H9 (cell line): ENCODE results near the gene RGS6. TPM values are rescaled to one million over a fixed set of nuclear protein-coding genes. Genes with fewer than 3 reads are reported as not detected.

Source experiments
- DNase-seq: peaks from one replicate; pipeline ENCODE4 v3.0.0-alpha.2; 2017
- H2AFZ ChIP-seq: one replicate; pipeline ENCODE4 v1.6.1; 2013; ENCODE audit warnings: mild to moderate bottlenecking, low read length, control low read depth, moderate library complexity
- H2AK5ac ChIP-seq: 2 replicates; pipeline ENCODE4 v1.6.1; 2013; ENCODE audit warnings: low read length, control low read depth, mixed read lengths; ENCODE audit not compliant: insufficient read length
- H2BK120ac ChIP-seq: one replicate; pipeline ENCODE4 v1.6.1; 2013; ENCODE audit warnings: low read depth, mild to moderate bottlenecking, low read length, control low read depth, inconsistent platforms; ENCODE audit not compliant: poor library complexity, severe bottlenecking
- H2BK12ac ChIP-seq: 2 replicates; pipeline ENCODE4 v1.6.1; 2013; ENCODE audit warnings: low read length, control low read depth, mixed read lengths, low read depth; ENCODE audit not compliant: insufficient read length
- H2BK15ac ChIP-seq: 2 replicates; pipeline ENCODE4 v1.6.1; 2013; ENCODE audit warnings: low read depth, low read length, control low read depth
- H2BK20ac ChIP-seq: one replicate; pipeline ENCODE4 v1.6.1; 2013; ENCODE audit warnings: low read depth, mild to moderate bottlenecking, low read length, control low read depth, inconsistent platforms; ENCODE audit not compliant: poor library complexity, severe bottlenecking
- H2BK5ac ChIP-seq: 2 replicates; pipeline ENCODE4 v1.6.1; 2013; ENCODE audit warnings: low read length, control low read depth, mixed read lengths; ENCODE audit not compliant: insufficient read length
- H3K14ac ChIP-seq: 2 replicates; pipeline ENCODE4 v1.6.1; 2013; ENCODE audit warnings: low read length, control low read depth; ENCODE audit not compliant: insufficient read depth
- H3K18ac ChIP-seq: 2 replicates; pipeline ENCODE4 v1.6.1; 2013; ENCODE audit warnings: low read depth, mild to moderate bottlenecking, mixed read lengths, low read length, control low read depth; ENCODE audit not compliant: insufficient read length
- H3K23ac ChIP-seq: 2 replicates; pipeline ENCODE4 v1.6.1; 2013; ENCODE audit warnings: low read length, control low read depth, mixed read lengths, low read depth; ENCODE audit not compliant: insufficient read length
- H3K23me2 ChIP-seq: 2 replicates; pipeline ENCODE4 v1.6.1; 2013; ENCODE audit warnings: low read depth, mild to moderate bottlenecking, mixed read lengths, low read length, control low read depth; ENCODE audit not compliant: insufficient read length, poor library complexity, severe bottlenecking
- H3K27ac ChIP-seq: 2 replicates; pipeline ENCODE4 v1.5.1; 2013; ENCODE audit warnings: low read length, control low read depth, mixed read lengths, low read depth; ENCODE audit not compliant: insufficient read length
- H3K27me3 ChIP-seq: 2 replicates; pipeline ENCODE4 v1.6.1; 2013; ENCODE audit warnings: low read length, control low read depth, inconsistent platforms; ENCODE audit not compliant: insufficient read depth
- H3K4ac ChIP-seq: 2 replicates; pipeline ENCODE4 v1.6.1; 2013; ENCODE audit warnings: low read depth, mild to moderate bottlenecking, control low read depth, inconsistent platforms, low read length, moderate library complexity
- H3K4me1 ChIP-seq: 2 replicates; pipeline ENCODE4 v1.6.1; 2013; ENCODE audit warnings: low read length, control low read depth, inconsistent platforms; ENCODE audit not compliant: insufficient read depth
- H3K4me2 ChIP-seq: 2 replicates; pipeline ENCODE4 v1.6.1; 2013; ENCODE audit warnings: low read length, control low read depth, mixed read lengths; ENCODE audit not compliant: insufficient read length, insufficient read depth
- H3K56ac ChIP-seq: 2 replicates; pipeline ENCODE4 v1.6.1; 2013; ENCODE audit warnings: low read depth, mild to moderate bottlenecking, mixed read lengths, low read length, control low read depth; ENCODE audit not compliant: insufficient read length
- H3K79me1 ChIP-seq: 2 replicates; pipeline ENCODE4 v1.6.1; 2013; ENCODE audit warnings: low read depth, mild to moderate bottlenecking, moderate library complexity, low read length, control low read depth, inconsistent platforms; ENCODE audit not compliant: insufficient read depth, poor library complexity, severe bottlenecking
- H3K79me2 ChIP-seq: 2 replicates; pipeline ENCODE4 v1.6.1; 2013; ENCODE audit warnings: low read length, control low read depth, inconsistent platforms; ENCODE audit not compliant: insufficient read depth
- H3K9ac ChIP-seq: 2 replicates; pipeline ENCODE4 v1.6.1; 2013; ENCODE audit warnings: low read length, control low read depth, mixed read lengths; ENCODE audit not compliant: insufficient read length; ENCODE audit errors: extremely low read depth
- H3K9me3 ChIP-seq: one replicate; pipeline ENCODE4 v1.6.1; 2013; ENCODE audit warnings: low read depth, low read length, inconsistent platforms; ENCODE audit not compliant: control insufficient read depth
- H3T11ph ChIP-seq: one replicate; pipeline ENCODE4 v1.6.1; 2013; ENCODE audit warnings: mild to moderate bottlenecking, low read length, control low read depth, inconsistent platforms
- H4K20me1 ChIP-seq: one replicate; pipeline ENCODE4 v1.6.1; 2013; ENCODE audit not compliant: control insufficient read depth, insufficient read length, insufficient read depth
- H4K5ac ChIP-seq: 2 replicates; pipeline ENCODE4 v1.6.1; 2013; ENCODE audit warnings: low read depth, mild to moderate bottlenecking, mixed read lengths, low read length, control low read depth; ENCODE audit not compliant: insufficient read length
- H4K8ac ChIP-seq: replicated peaks from 2 replicates; pipeline ENCODE4 v1.6.1; 2013; ENCODE audit warnings: low read length, control low read depth, mixed read lengths, low read depth; ENCODE audit not compliant: insufficient read length
- H4K91ac ChIP-seq: 2 replicates; pipeline ENCODE4 v1.6.1; 2013; ENCODE audit warnings: low read depth, mild to moderate bottlenecking, moderate library complexity, mixed read lengths, low read length, control low read depth; ENCODE audit not compliant: insufficient read length
- H3K27ac Mint-ChIP-seq, 3 experiments: 2 replicates in 2 of 3; 3 replicates in 1 of 3; pipeline ENCODE4 v1.8.0; 2020 to 2021; ENCODE audit warnings: mixed read lengths in 3 of 3, mild to moderate bottlenecking in 1 of 3, moderate library complexity in 1 of 3
- H3K27me3 Mint-ChIP-seq: 2 replicates; pipeline ENCODE4 v1.8.0; 2021; ENCODE audit warnings: low read depth, mild to moderate bottlenecking, moderate library complexity, mixed read lengths
- H3K36me3 Mint-ChIP-seq, 3 experiments: 2 replicates in 2 of 3; 3 replicates in 1 of 3; pipeline ENCODE4 v1.8.0; 2020 to 2021; ENCODE audit warnings: low read depth in 3 of 3, mixed read lengths in 3 of 3; ENCODE audit not compliant: insufficient read depth in 1 of 3
- H3K4me1 Mint-ChIP-seq, 2 experiments: 2 replicates each; pipeline ENCODE4 v1.8.0; 2020; ENCODE audit warnings: mixed read lengths in 2 of 2
- H3K4me3 Mint-ChIP-seq, 2 experiments: 2 replicates in 1 of 2; 3 replicates in 1 of 2; pipeline ENCODE4 v1.8.0; 2020 to 2021; ENCODE audit warnings: mild to moderate bottlenecking in 2 of 2, mixed read lengths in 2 of 2, moderate library complexity in 1 of 2
- H3K9me3 Mint-ChIP-seq, 2 experiments: 2 replicates in 1 of 2; 3 replicates in 1 of 2; pipeline ENCODE4 v1.8.0; 2020; ENCODE audit warnings: mild to moderate bottlenecking in 2 of 2, mixed read lengths in 2 of 2, moderate library complexity in 1 of 2
- CTCF ChIP-seq: fragments of 200-600 bp; sonication (generic); conservative IDR thresholded peaks from 3 replicates; pipeline ENCODE4 v1.8.0; 2021; ENCODE audit warnings: antibody characterized with exemption, mild to moderate bottlenecking
- WGBS: extraction: QIAGEN DNeasy Blood & Tissue Kit; methylation state at CpG from one replicate; pipeline ENCODE4 v1.1.7; 2013; ENCODE audit warnings: missing lambda C conversion rate, low lambda C conversion rate, mixed read lengths; ENCODE audit not compliant: insufficient read length; ENCODE audit errors: extremely low coverage; 5-methylcytosine and 5-hydroxymethylcytosine counted together
- total RNA-seq: library from RNA; stranded (reverse); gene quantifications from 2 replicates; pipeline ENCODE4 v1.2.1, GENCODE V29; 2021

The RGS6 gene
- total RNA-seq, 1 experiment from 2014 or later = 3.0 TPM

DNA sequence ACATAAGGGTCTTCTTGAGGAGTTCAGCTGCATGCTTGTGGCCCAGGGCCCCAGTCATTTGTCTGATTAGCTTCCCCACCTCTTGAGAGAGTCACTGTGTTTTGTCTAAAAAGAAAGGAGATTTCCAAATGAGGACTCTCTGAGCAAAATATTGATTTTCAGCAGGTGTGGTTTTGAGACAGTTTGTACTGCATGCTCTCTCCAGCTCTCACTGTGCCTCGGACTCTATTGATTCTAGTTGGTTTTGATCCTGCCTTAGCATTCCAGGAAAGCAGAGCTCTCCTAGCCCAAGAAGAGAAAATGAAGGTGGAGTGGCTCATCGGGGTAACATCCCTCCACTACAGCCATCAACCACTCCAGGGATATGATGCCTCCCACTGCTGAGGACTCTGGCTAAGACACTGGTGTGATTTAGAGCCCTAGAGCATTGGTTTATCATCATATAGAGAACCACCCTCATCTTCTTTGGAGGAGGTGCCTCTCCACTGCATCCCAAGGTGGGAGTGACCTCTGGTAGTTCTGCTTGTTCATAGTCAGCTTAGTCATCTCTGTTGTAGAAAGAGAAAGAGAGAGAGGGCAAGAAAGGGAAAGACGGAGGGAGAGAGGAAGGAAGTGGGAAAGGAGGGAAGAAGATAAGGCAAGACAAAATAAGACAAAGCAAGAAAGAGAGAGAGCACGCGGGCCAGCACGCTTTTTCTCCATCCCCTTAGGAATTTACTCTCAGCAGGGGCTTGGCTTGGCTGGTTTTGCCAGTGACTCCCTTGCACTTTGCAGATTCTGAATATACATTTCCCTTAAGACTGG is 596.0 kb downstream of the RGS6 start:
- H3K27me3 Mint-ChIP-seq = peaks cover 15% of the 10 kb centered on the region
- H3K9me3 Mint-ChIP-seq = peaks cover 6 to 11% of the 10 kb centered on the region in 2 experiments; a peak in 4 of 5 replicates
- H3K27ac ChIP-seq = no peak overlapping the region
- no peak overlapping the region for H2BK120ac ChIP-seq
- no peak overlapping the region for H3K4me2 ChIP-seq
- H4K5ac ChIP-seq = no peak overlapping the region
- H3K4me3 Mint-ChIP-seq = no peak overlapping the region
- no peak overlapping the region for H2AK5ac ChIP-seq
- no peak overlapping the region for H2BK20ac ChIP-seq
- no peak overlapping the region for H2BK12ac ChIP-seq
- H4K20me1 ChIP-seq = no peaks in the 10 kb centered on the region
- H2AFZ ChIP-seq = no peak overlapping the region
- H3K27ac Mint-ChIP-seq = no peak overlapping the region
- H3K79me1 ChIP-seq = no peaks in the 10 kb centered on the region
- WGBS = no CpG with 5 or more reads among the region's 6 CpGs
- H3K18ac ChIP-seq = no peak overlapping the region
- H4K91ac ChIP-seq = no peak overlapping the region
- no peak overlapping the region for H3T11ph ChIP-seq
- H3K56ac ChIP-seq = no peak overlapping the region
- H2BK5ac ChIP-seq = no peak overlapping the region
- peaks cover 4 to 8% of the 10 kb centered on the region in 2 experiments for H3K4me1 Mint-ChIP-seq
- no peaks in the 10 kb centered on the region for H3K9me3 ChIP-seq
- H3K4ac ChIP-seq = no peak overlapping the region
- H3K27me3 ChIP-seq = no peaks in the 10 kb centered on the region
- no peak overlapping the region for H3K23ac ChIP-seq
- H2BK15ac ChIP-seq = no peak overlapping the region
- no peaks in the 10 kb centered on the region for H3K79me2 ChIP-seq
- no peak overlapping the region for H3K9ac ChIP-seq
- DNase-seq = no peak
- no peaks in the 10 kb centered on the region for H3K4me1 ChIP-seq
- no peaks in the 10 kb centered on the region for H3K23me2 ChIP-seq
- H3K36me3 Mint-ChIP-seq = peaks cover 0 to 3% (median 0%) of the 10 kb centered on the region in 3 experiments; a peak in 1 of 7 replicates
- H3K14ac ChIP-seq = no peak overlapping the region
- H4K8ac ChIP-seq = no peak overlapping the region
- no peak for TF ChIP-seq CTCF
